HUES6 (cell line): ENCODE results near the gene FNBP1L.

Source experiments
- H3K27ac ChIP-seq: 2 replicates; pipeline ENCODE4 v1.7.0; 2013; ENCODE audit warnings: low read depth, mild to moderate bottlenecking, low read length, inconsistent platforms
- H3K27me3 ChIP-seq: 2 replicates; pipeline ENCODE4 v1.6.1; 2013; ENCODE audit warnings: low read length; ENCODE audit not compliant: control insufficient read depth, insufficient read depth
- H3K36me3 ChIP-seq: 2 replicates; pipeline ENCODE4 v1.6.1; 2013; ENCODE audit warnings: low read length; ENCODE audit not compliant: control insufficient read depth, insufficient read depth
- H3K4me1 ChIP-seq: 2 replicates; pipeline ENCODE4 v1.6.1; 2013; ENCODE audit warnings: low read length; ENCODE audit not compliant: control insufficient read depth, insufficient read depth
- H3K4me3 ChIP-seq: 2 replicates; pipeline ENCODE4 v1.5.1; 2013; ENCODE audit warnings: low read depth, low read length
- H3K9ac ChIP-seq: one replicate; pipeline ENCODE4 v1.6.1; 2013; ENCODE audit warnings: mild to moderate bottlenecking, low read length
- H3K9me3 ChIP-seq: 2 replicates; pipeline ENCODE4 v1.6.1; 2013; ENCODE audit warnings: low read depth, low read length; ENCODE audit not compliant: control insufficient read depth, insufficient read depth

Gene FNBP1L

GRCh38 chr1:93526431-93526830 is 78.5 kb downstream of the FNBP1L start:
- Histone ChIP-seq H3K4me3 (no peak overlapping the region), H3K9me3 (no peaks in the 10 kb centered on the region), H3K4me1 (0 out of 2 replicates have a peak, but pooled peaks cover 4% of the 10 kb centered on the region), H3K9ac (no peak overlapping the region), H3K27ac (no peak overlapping the region), H3K27me3 (no peaks in the 10 kb centered on the region), H3K36me3 (peaks cover 67% of the 10 kb centered on the region)

DNA sequence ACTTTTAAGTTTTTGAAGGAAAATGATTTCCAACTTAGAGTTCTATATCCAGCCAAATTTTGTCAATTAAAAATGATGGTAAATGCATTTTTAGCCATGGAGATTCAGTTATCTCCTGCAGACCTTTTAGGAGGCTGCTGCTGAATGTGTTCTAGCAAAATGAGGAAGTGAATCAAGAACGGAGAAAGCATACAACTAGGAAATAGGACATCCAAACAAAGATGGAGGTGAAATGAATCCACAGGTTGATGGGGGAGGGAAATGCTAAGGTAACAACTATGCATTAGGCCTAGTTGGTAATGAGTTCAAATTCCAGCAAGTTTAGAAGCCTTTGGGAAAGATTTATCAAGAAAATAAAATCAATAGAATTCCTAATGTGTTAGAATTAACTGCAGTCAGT is 80.5 kb downstream of the FNBP1L start:
- Histone ChIP-seq H3K27me3 (no peaks in the 10 kb centered on the region), H3K27ac (no peak overlapping the region), H3K36me3 (peaks cover 63% of the 10 kb centered on the region), H3K9me3 (no peaks in the 10 kb centered on the region), H3K4me3 (no peak overlapping the region), H3K9ac (no peak overlapping the region), H3K4me1 (0 out of 2 replicates have a peak, but pooled peaks cover 4% of the 10 kb centered on the region)

- Histone ChIP-seq H3K36me3 (peaks cover 70% of the 10 kb centered on the region), H3K4me3 (no peak overlapping the region), H3K9ac (no peak overlapping the region), H3K27ac (no peak overlapping the region), H3K27me3 (no peaks in the 10 kb centered on the region), H3K4me1 (0 out of 2 replicates have a peak, but pooled peaks cover 1% of the 10 kb centered on the region), H3K9me3 (no peaks in the 10 kb centered on the region)
Observed at GRCh38 chr1:93531193-93531592, 83.3 kb downstream of the FNBP1L start.

- H3K36me3 ChIP-seq = peaks cover 68% of the 10 kb centered on the region
- no peak overlapping the region for H3K4me3 ChIP-seq
- no peak overlapping the region for H3K27ac ChIP-seq
- H3K27me3 ChIP-seq = no peaks in the 10 kb centered on the region
- H3K9ac ChIP-seq = no peak overlapping the region
- H3K4me1 ChIP-seq = no peaks in the 10 kb centered on the region
- no peaks in the 10 kb centered on the region for H3K9me3 ChIP-seq
Observed at GRCh38 chr1:93532780-93533378, 85.0 kb downstream of the FNBP1L start.

GRCh38 chr1:93533677-93534076 is 85.8 kb downstream of the FNBP1L start:
- Histone ChIP-seq H3K9ac (no peak overlapping the region), H3K27me3 (no peaks in the 10 kb centered on the region), H3K27ac (no peak overlapping the region), H3K4me1 (no peaks in the 10 kb centered on the region), H3K36me3 (peaks cover 61% of the 10 kb centered on the region), H3K9me3 (no peaks in the 10 kb centered on the region), H3K4me3 (no peak overlapping the region)

GRCh38 chr1:93537396-93537795 is 89.5 kb downstream of the FNBP1L start:
- H3K4me3 ChIP-seq = no peak overlapping the region
- no peaks in the 10 kb centered on the region for H3K27me3 ChIP-seq
- H3K36me3 ChIP-seq = peaks cover 30% of the 10 kb centered on the region
- H3K9me3 ChIP-seq = no peaks in the 10 kb centered on the region
- peaks cover 4% of the 10 kb centered on the region; the same call in 1 of the 2 replicates for H3K4me1 ChIP-seq
- H3K27ac ChIP-seq = no peak overlapping the region
- H3K9ac ChIP-seq = no peak overlapping the region

- Histone ChIP-seq H3K4me1 (peaks cover 4% of the 10 kb centered on the region; the same call in 1 of the 2 replicates), H3K36me3 (peaks cover 30% of the 10 kb centered on the region), H3K9me3 (no peaks in the 10 kb centered on the region), H3K9ac (no peak overlapping the region), H3K27me3 (no peaks in the 10 kb centered on the region), H3K4me3 (no peak overlapping the region), H3K27ac (no peak overlapping the region)
Observed at GRCh38 chr1:93537924-93538323, 90.0 kb downstream of the FNBP1L start.

DNA sequence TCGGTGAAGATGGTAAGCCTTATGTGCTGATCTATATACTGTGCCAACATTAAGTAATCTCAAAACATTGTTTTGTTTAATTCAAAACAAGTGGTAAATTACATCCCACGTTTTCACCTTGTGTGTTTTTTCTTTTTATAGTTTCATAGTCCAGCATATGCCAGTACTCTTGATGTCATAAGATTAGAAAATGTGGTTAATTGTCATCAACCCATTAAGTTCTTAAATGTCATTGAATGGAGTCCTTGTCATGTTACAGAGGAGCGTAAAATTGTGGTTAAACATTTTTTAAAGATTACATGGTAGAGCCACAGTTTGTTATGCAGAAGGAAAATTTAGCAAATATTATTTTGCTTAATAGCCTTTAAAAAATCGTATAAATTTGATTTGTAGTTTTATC is 93.1 kb downstream of the FNBP1L start:
- Histone ChIP-seq H3K9ac (no peak overlapping the region), H3K36me3 (peaks cover 33% of the 10 kb centered on the region), H3K27me3 (no peaks in the 10 kb centered on the region), H3K9me3 (no peaks in the 10 kb centered on the region), H3K27ac (no peak overlapping the region), H3K4me1 (peaks cover 4% of the 10 kb centered on the region; the same call in 1 of the 2 replicates), H3K4me3 (no peak overlapping the region)

DNA sequence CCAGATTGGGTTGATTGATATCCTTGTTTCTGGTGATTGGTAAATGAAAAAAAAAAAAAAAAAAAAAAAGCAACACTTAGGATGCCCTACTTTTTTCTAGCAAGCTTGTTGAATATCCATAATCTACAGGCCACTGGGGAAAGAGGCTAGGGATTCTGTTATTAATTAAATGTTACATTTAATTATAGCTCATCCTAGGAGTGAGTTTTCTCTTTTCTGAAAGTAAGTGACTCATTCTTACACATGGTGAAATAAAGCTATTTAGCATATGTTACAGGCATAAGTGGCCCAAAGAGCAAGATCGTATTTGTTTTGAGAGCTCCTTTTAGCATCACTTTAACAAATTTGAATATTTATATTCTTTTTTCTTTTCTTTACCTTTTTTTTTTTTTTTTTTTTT is 94.5 kb downstream of the FNBP1L start:
- no peak overlapping the region for H3K27ac ChIP-seq
- no peaks in the 10 kb centered on the region for H3K27me3 ChIP-seq
- peaks cover 4% of the 10 kb centered on the region; the same call in 1 of the 2 replicates for H3K4me1 ChIP-seq
- H3K9me3 ChIP-seq = no peaks in the 10 kb centered on the region
- H3K9ac ChIP-seq = no peak overlapping the region
- H3K4me3 ChIP-seq = no peak overlapping the region
- H3K36me3 ChIP-seq = peaks cover 37% of the 10 kb centered on the region

GRCh38 chr1:93546162-93546863 is 98.4 kb downstream of the FNBP1L start:
- H3K4me1 ChIP-seq = peaks cover 5% of the 10 kb centered on the region
- no peak overlapping the region for H3K9ac ChIP-seq
- H3K4me3 ChIP-seq = no peak overlapping the region
- H3K9me3 ChIP-seq = no peaks in the 10 kb centered on the region
- no peak overlapping the region for H3K27ac ChIP-seq
- no peaks in the 10 kb centered on the region for H3K27me3 ChIP-seq
- peaks cover 75% of the 10 kb centered on the region for H3K36me3 ChIP-seq

- Histone ChIP-seq H3K4me1 (peaks cover 24% of the 10 kb centered on the region), H3K27ac (no peak overlapping the region), H3K4me3 (no peak overlapping the region), H3K36me3 (peaks cover 89% of the 10 kb centered on the region), H3K9me3 (no peaks in the 10 kb centered on the region), H3K9ac (no peak overlapping the region), H3K27me3 (no peaks in the 10 kb centered on the region)
Observed at GRCh38 chr1:93549131-93549530, 101.2 kb downstream of the FNBP1L start.
